ENCODE results near the gene C10orf143. TPM values are rescaled to one million over a fixed set of nuclear protein-coding genes. Genes with fewer than 3 reads are reported as not detected.

The C10orf143 gene
- total RNA-seq, 4 donors from 2014 or later: 1.5 to 8.6 (median 3.7) TPM

DNA sequence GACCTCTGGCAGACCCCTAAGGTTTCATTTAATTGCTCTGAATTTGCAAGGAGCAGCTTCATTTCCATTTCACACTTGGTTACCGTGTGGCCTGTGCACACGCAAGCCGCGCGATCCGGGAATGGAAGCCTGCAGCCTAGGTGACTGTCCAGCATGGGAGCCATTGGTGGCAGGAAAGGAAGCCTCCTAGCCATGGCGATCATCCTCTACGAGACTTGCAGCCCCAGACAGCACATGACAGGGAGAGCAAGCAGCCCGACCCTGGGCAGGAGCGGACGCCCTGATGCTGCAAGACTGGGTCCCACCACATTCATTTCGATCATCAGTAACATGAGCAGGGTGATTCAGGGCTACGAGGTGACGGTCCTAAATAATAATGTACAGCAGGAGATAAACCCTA, 33.9 kb downstream of the C10orf143 start:
- DNase-seq (ENCODE audit: low spot score in 2 of 2): no peak

DNA sequence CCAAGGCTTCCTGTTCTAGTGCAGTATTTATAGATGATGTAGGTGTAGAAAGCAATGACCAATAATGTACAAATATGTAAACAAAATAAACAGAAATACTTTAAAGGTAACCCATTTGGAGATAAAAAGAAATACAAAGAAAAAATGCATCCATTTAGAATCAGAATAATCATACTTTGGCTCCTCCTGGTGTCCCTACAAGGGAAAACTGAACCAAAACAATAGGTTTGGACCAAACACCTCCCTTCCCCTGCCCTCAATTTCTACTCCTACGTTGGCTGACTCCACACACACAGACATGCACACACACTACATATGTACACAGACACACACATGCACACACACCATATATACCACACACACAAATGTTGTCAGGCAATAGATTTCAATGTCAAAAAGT, 36.0 kb downstream of the C10orf143 start:
- H3K4me1 ChIP-seq: no peaks in the 10 kb centered on the region
- H3K27me3 ChIP-seq: no peaks in the 10 kb centered on the region
- TF ChIP-seq EP300 (IDR thresholded peaks at IDR 0.05) (no peak), POLR2A (IDR thresholded peaks at IDR 0.05) (no peak)
- TF ChIP-seq, protein P1, sequence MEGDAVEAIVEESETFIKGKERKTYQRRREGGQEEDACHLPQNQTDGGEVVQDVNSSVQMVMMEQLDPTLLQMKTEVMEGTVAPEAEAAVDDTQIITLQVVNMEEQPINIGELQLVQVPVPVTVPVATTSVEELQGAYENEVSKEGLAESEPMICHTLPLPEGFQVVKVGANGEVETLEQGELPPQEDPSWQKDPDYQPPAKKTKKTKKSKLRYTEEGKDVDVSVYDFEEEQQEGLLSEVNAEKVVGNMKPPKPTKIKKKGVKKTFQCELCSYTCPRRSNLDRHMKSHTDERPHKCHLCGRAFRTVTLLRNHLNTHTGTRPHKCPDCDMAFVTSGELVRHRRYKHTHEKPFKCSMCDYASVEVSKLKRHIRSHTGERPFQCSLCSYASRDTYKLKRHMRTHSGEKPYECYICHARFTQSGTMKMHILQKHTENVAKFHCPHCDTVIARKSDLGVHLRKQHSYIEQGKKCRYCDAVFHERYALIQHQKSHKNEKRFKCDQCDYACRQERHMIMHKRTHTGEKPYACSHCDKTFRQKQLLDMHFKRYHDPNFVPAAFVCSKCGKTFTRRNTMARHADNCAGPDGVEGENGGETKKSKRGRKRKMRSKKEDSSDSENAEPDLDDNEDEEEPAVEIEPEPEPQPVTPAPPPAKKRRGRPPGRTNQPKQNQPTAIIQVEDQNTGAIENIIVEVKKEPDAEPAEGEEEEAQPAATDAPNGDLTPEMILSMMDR (IDR thresholded peaks at IDR 0.05): no peak
- H3K27ac ChIP-seq: no peak overlapping the region
- DNase-seq (ENCODE audit: low spot score in 2 of 2): no peak
- peaks cover 0 to 47% (median 0%) of the 10 kb centered on the region in 3 donors for H3K36me3 ChIP-seq
- H3K4me3 ChIP-seq: no peak overlapping the region
- 45 to 60% methylated on average over 1 of the region's 1 CpG for WGBS, 2 donors
- peaks cover 0 to 16% (median 0%) of the 10 kb centered on the region in 4 donors for H3K9me3 ChIP-seq

More for the DNA sequence above, 33.9 kb downstream of the C10orf143 start:
- Histone ChIP-seq H3K27ac (no peak overlapping the region), H3K4me1 (no peaks in the 10 kb centered on the region), H3K36me3 (peaks cover 0 to 47% (median 0%) of the 10 kb centered on the region in 3 donors), H3K27me3 (no peaks in the 10 kb centered on the region), H3K4me3 (no peak overlapping the region), H3K9me3 (peaks cover 0 to 16% (median 0%) of the 10 kb centered on the region in 4 donors)
- no peak for TF ChIP-seq EP300 (IDR thresholded peaks at IDR 0.05)
- TF ChIP-seq, protein P1 (IDR thresholded peaks at IDR 0.05): no peak
- no peak for TF ChIP-seq POLR2A (IDR thresholded peaks at IDR 0.05)
- WGBS, 2 donors: 95% methylated on average over 13 to 14 of the region's 14 CpGs

DNA sequence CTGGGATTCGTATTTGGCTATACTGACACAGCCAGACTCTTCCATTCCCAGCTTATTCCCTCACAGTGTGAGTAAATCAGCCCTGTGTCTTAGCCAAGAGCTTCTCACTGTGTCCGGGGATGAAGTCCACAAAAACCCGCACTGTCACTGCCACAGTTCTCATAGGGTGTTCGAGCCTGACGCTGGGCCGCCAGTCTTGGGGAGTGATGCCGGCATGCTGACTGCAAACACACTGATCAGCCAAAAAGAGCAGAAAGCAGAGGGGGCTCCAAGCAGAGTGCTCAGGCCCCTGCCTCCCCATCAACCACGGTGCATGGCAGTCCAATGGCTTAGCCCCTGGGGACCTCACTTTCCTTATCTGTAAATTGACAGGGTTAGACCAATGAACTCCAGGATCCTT, 36.7 kb downstream of the C10orf143 start:
- no peak for TF ChIP-seq EP300 (IDR thresholded peaks at IDR 0.05)
- TF ChIP-seq, protein P1 (IDR thresholded peaks at IDR 0.05): no peak
- no peak for TF ChIP-seq POLR2A (IDR thresholded peaks at IDR 0.05)
- peaks cover 0 to 47% (median 0%) of the 10 kb centered on the region in 3 donors for H3K36me3 ChIP-seq

DNA sequence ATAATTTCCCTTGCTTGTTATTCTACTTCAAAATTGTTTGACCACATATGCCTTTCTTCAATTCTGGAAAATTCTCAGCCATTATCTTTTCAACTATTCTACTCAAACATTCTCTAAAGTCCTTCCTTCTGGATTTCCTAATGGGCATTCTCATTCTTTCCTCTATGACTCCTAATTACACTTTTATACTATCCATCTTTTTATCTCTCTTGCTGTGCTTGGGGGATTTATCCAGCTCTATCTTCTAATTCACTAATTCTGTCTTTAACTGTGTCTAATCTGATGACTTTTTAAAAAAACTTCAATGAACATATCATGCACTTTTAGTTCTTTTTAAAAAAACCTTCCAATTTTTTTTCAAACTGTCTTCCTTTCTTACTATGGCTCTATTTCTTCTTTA, 38.4 kb downstream of the C10orf143 start:
- Histone ChIP-seq H3K4me1 (no peaks in the 10 kb centered on the region), H3K36me3 (peaks cover 0 to 56% (median 0%) of the 10 kb centered on the region in 3 donors), H3K9me3 (peaks cover 0 to 16% (median 0%) of the 10 kb centered on the region in 4 donors), H3K4me3 (no peak overlapping the region), H3K27ac (no peak overlapping the region), H3K27me3 (no peaks in the 10 kb centered on the region)
- TF ChIP-seq EP300 (IDR thresholded peaks at IDR 0.05) (no peak), POLR2A (IDR thresholded peaks at IDR 0.05) (no peak)
- TF ChIP-seq, protein P1 (IDR thresholded peaks at IDR 0.05): no peak
- DNase-seq (ENCODE audit: low spot score in 2 of 2): no peak

More for the DNA sequence above, 36.7 kb downstream of the C10orf143 start:
- Histone ChIP-seq H3K9me3 (peaks cover 0 to 16% (median 0%) of the 10 kb centered on the region in 4 donors), H3K4me1 (no peaks in the 10 kb centered on the region), H3K4me3 (no peak overlapping the region), H3K27ac (no peak overlapping the region), H3K27me3 (no peaks in the 10 kb centered on the region)
- no peak for DNase-seq (ENCODE audit: low spot score in 2 of 2)
- 92 to 95% methylated on average over 8 of the region's 8 CpGs for WGBS, 2 donors

DNA sequence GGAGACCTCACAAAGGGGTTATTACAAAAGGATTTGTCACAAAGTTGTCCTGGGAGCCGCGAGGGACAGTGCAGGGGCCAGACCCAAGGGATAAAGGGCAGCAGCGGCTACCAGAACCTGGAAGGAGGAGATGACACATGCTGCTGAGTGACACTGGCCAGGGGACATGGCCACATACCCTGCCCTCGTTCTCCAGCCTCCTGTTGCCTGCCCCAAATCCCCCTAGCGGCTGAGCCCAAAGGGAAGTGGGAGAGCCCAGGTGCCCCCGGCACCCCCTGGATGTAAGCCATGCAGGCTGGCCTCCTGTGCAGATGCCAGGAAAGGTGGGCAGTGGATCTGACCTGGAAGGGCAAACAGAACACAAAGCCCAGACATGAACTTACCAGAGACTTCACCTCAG, 42.7 kb downstream of the C10orf143 start:
- no peaks in the 10 kb centered on the region for H3K4me1 ChIP-seq
- no peak for DNase-seq (ENCODE audit: low spot score in 2 of 2)

More for the DNA sequence above, 42.7 kb downstream of the C10orf143 start:
- TF ChIP-seq POLR2A (IDR thresholded peaks at IDR 0.05) (no peak), EP300 (IDR thresholded peaks at IDR 0.05) (no peak)
- TF ChIP-seq, protein P1 (IDR thresholded peaks at IDR 0.05): no peak
- peaks cover 0 to 39% (median 0%) of the 10 kb centered on the region in 3 donors for H3K36me3 ChIP-seq
- peaks cover 0 to 12% (median 0%) of the 10 kb centered on the region in 4 donors for H3K9me3 ChIP-seq
- no peak overlapping the region for H3K4me3 ChIP-seq
- H3K27ac ChIP-seq: no peak overlapping the region
- WGBS, 2 donors: 89 to 93% methylated on average over 6 of the region's 6 CpGs
- no peaks in the 10 kb centered on the region for H3K27me3 ChIP-seq

All from tibial nerve (tissue), 4 donors.